NCI-H2029 treated with DMSO at 0.1 percent for 48 hours (cell line): ENCODE results near the gene CFAP221.

ENCODE experiments used
- DNase-seq: peaks from one replicate; lab custom pipeline; 2025; lab: John Stamatoyannopoulos, UW

Gene CFAP221

DNA sequence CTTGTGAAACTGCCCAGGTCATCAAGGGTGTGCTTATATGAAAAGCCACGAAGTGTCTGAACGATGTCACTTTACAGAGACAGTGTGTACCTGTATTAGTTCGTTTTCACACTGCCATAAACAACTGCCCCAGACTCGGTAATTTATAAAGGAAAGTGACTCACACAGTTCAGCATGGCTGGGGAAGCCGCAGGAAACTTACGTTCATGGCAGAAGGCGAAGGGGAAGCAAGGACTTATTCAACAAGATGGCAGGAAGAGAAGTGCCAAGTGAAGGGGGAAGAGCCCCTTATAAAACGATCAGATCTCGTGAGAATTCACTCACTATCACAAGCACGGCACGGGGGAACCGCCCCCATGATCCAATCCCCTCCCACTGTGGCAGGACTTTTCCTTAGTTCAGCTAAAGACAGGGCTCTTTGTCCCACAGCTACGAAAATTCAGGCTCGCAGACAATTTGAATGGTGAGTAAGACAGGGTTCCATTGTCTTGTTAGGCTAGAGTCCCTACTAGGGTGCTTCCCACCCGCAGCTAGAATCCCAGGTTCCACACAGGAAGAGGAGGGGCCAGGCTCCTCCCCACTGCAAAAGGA lies 154.9 kb downstream of the CFAP221 start:
- no peak for DNase-seq

DNA sequence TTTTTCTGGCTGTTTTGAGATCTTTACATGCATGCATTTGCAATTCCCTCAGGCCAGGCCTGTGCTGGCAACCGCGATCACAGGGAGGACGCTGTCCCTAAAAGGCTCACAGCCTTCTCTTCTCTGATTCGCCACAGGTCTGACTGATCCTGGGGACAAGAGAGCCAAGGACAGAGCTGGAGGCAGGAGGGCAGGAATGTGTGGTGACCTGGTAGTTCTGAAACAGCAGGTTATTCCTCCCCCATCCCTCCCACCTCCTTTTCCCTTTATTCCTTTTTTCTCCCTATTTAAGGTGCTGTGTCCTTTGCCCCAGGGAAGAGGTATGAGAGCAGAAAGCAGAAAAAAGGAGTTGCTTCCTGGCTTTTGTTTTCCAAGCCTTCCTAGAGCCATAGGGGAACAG lies 156.6 kb downstream of the CFAP221 start:
- DNase-seq: no peak

DNA sequence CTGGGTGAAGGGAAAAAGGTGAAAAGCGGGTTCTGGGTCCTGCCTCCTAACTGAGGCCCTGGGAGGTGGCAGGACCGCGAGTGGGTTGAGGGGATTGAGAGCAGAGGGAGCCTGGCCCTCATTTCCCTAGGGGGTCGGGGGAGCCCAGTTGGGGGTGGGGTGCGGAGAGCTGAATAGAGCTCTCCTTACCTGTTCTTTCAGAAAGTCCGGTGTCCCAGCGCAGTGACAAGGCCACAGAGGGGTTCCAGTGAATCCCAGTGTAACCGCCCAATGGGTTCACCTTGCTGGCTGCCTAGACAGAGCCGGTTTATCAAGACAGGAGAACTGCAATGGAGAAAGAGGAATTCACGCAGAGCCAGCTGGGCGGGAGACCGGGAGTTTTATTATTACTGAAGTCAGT lies 157.1 kb downstream of the CFAP221 start:
- DNase-seq: no peak

DNA sequence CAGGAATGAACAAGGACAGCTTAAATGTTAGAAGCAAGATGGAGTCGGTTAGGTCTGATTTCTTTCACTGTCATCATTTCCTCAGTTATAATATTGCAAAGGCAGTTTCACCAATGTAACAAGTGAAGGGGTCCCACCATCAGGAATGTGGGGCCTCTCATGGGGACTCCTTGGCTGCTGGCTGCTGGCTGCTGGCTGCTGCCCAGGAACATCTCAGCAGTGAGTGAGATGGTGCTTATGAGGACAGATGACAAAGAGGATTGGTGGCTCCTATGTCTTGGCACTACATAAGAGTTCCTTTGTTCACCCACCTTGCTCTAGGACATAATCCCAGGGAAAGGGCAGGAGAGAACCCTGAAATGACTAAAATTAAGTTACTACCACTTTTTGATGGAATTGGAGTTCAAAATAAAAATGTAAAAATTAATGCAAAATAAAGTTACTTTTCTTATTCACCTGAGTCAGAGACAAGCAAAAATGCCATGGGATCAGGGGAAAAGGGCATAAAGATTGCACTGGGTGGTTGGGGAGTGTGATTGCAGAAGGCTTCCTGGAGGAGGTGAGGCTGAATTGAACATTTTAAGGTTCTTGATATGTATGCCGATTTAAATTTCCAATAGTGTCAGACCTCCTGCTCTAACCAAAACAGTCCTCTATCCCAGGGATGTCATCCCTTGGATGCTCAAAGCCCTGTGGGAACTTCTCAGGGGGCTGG lies 158.1 kb downstream of the CFAP221 start:
- DNase-seq: no peak

DNA sequence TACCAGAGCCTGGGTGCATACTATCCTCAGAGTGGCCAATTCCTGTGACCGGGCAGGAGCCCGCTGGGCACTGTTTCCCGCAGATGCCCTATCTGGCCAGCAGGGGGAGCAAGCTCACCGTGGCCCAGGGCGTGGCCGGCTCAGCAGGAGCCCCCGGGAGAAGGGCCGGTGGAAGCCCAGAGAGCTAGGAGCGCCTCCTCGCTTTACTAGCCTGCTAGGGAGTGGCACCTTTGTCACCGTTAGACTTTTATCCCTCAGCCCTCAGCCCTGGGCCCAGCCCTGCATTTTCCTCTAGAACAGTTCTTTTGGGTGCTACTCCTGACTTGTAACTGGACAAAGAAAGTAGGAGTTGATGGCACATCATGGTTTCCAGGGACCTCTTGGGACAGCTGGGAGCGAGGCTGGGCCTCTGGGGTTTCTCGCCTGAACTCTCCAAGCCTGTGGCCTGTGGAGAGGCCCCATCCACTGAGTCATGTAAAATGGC lies 158.7 kb downstream of the CFAP221 start:
- DNase-seq: peak; percentile 62

DNA sequence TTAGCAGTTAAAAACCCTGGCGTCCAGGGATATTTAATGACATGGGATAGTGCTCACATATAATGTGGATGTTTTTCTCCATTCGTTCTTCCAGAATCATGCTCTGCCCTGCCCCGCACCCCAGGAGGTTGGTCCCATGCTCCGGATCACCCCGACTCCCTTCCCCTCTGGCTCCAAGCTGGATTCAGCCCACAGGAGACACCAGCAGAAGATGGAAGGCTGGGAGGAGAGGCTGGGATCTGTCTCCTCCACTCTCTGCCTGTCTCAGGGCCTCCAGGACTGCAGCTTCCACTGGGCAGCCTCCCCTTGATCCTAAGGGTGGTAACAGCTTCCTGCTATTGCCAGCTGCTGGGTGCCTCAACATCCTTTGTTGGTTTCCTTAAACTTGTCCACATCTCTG lies 159.3 kb downstream of the CFAP221 start:
- no peak for DNase-seq

DNA sequence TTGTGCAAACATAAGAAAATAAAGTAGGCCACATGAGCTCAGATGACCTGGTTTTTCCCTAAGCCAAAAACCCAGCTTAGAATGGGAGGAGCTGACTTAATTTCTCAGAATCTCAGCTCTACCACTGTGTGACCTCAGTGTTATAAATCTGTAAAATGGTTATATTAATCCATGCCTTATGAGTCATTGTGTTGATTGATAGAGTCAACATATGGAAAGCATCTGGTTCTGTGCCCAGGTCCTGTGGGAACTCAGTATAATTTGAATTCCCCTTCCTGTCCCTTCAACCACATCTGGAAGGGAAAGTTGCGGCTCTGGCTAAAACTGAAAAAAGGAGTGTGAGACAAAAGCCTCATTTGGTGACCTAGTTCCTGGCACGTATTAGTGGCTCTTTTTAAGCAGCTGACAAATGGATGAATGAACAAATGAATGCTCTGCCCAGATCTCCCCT lies 160.4 kb downstream of the CFAP221 start:
- no peak for DNase-seq

DNA sequence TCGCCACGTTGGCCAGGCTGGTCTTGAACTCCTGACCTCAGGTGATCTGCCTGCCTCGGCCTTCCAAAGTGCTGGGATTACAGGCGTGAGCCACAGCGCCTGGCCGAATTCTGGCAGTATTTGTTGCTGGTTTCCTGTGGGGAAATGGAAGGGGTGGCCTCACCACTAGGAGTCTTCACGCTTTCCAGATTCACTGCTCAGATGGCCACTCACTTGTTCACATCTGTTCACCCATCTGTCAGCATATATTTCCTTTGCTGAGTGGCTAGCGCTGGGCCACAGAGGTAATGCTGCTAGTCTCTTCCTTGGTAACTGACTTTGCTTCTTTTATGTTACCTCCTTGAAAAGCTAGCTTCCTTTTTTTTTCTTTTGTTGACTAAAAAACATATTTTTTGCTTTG lies 162.0 kb downstream of the CFAP221 start:
- no peak for DNase-seq
